GM12872 (cell line): ENCODE results near the gene TRIM72.

Experiments used
- TF ChIP-seq, protein P1 (sequence below): IDR thresholded peaks from 3 replicates; pipeline ENCODE4 v1.5.1; 2011; ENCODE audit warnings: low read depth, mild to moderate bottlenecking, low read length, moderate library complexity; ENCODE audit not compliant: insufficient read depth

Gene TRIM72

GRCh38 chr16:31223044-31223443 is 9.1 kb downstream of the TRIM72 start:
- TF ChIP-seq, protein P1, sequence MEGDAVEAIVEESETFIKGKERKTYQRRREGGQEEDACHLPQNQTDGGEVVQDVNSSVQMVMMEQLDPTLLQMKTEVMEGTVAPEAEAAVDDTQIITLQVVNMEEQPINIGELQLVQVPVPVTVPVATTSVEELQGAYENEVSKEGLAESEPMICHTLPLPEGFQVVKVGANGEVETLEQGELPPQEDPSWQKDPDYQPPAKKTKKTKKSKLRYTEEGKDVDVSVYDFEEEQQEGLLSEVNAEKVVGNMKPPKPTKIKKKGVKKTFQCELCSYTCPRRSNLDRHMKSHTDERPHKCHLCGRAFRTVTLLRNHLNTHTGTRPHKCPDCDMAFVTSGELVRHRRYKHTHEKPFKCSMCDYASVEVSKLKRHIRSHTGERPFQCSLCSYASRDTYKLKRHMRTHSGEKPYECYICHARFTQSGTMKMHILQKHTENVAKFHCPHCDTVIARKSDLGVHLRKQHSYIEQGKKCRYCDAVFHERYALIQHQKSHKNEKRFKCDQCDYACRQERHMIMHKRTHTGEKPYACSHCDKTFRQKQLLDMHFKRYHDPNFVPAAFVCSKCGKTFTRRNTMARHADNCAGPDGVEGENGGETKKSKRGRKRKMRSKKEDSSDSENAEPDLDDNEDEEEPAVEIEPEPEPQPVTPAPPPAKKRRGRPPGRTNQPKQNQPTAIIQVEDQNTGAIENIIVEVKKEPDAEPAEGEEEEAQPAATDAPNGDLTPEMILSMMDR, result no peak

DNA sequence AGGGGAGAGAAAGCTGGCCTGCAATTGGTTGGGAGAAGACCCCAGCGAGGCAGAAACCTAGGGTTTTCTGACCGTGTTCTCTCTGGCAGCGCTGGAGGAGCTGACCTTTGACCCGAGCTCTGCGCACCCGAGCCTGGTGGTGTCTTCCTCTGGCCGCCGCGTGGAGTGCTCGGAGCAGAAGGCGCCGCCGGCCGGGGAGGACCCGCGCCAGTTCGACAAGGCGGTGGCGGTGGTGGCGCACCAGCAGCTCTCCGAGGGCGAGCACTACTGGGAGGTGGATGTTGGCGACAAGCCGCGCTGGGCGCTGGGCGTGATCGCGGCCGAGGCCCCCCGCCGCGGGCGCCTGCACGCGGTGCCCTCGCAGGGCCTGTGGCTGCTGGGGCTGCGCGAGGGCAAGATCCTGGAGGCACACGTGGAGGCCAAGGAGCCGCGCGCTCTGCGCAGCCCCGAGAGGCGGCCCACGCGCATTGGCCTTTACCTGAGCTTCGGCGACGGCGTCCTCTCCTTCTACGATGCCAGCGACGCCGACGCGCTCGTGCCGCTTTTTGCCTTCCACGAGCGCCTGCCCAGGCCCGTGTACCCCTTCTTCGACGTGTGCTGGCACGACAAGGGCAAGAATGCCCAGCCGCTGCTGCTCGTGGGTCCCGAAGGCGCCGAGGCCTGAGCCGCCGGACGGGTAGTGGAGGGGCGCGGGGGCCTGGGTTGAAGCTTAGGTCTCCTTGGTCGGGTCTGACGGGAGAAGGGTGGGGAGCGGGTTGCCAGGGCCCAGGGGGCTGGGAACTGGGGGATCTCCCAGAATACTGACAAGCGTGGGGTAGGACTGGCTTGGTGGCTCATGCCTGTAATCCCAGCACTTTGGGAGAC is 10.4 kb downstream of the TRIM72 start:
- TF ChIP-seq, protein P1, result no peak

DNA sequence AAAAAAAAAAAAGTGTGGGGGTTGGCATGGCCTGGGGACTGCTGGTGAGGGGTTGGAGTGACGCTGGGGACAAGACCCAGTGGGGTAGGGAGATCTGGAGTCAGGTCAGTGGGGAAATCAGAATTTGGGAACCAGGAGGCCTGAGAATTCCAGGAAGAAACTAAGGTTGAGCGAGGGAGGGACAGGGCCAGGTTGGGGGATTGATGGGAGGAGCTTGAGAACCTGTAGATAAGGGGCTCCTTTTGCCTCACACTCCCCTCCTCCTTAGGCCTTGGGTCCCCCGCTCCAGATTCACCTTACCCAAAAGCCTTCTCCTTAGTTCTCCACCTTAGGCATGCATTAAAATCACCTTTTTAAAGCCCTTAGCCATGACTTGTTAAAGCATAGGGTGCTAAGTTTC is 11.3 kb downstream of the TRIM72 start:
- TF ChIP-seq, protein P1, result no peak

- TF ChIP-seq, protein P1, result no peak
Observed at GRCh38 chr16:31228206-31228605, 14.3 kb downstream of the TRIM72 start.

GRCh38 chr16:31229501-31229900 is 15.6 kb downstream of the TRIM72 start:
- TF ChIP-seq, protein P1, result no peak

DNA sequence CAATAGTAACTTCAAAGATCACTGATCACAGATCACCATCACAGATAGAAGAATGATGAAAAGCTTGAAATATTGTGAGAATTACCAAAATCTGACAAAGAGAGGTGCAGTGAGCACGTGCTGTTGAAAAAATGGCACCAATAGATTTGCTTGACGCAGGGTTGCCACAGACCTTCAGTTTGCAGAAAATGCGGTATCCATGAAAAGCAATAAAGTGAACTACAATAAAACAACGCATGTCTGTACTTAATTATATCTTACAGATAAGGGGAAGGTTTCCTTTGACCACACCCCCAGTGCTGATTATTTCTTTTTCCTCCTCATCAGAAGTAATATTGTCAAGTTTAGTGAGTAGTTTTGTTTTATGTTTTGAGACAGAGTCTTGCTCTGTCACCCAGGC is 24.1 kb downstream of the TRIM72 start:
- TF ChIP-seq, protein P1, result no peak

DNA sequence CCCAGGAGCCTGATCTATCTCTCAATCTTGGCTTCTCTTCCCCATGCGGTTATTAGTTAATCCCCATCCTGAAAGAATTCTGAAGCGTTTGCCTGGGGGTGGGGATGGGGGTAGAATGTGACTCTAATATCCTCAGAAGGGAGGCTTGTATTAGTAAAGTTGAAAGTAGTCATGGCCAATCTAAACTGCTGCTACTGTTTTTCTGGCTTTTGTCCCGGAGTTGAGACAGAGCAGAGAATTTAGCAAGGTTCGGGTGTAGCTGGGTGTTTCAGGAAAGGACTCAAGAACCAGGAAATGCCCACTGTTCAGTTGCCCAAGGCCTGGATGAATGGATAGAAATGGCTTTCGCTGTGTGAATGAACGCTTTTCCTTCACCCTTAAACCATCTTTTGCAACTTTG is 28.3 kb downstream of the TRIM72 start:
- TF ChIP-seq, protein P1, result no peak
